CD4-positive, alpha-beta memory T cell (primary cell): ENCODE data around the gene RFX1. TPM values are rescaled to one million over a fixed set of nuclear protein-coding genes. Genes with fewer than 3 reads are reported as not detected.
A peak's percentile ranks its signal among the peaks of the same experiment; 100 is the strongest.
"Not testable (repeated sequence)": the region's sequence is repeated elsewhere in the genome, so short reads cannot be mapped to it uniquely, and the experiment has no call there.

Experiments used
- CTCF ChIA-PET: fragments of 350-600 bp; sonication (Branson Sonifier 250); formaldehyde crosslinking; loops from one replicate; lab custom pipeline; 2021; ENCODE audit warnings: inconsistent platforms; ENCODE audit not compliant: partially characterized antibody; lab: Charles Lee
- POLR2A ChIA-PET: fragments of 350-600 bp; sonication (Branson Sonifier 250); formaldehyde crosslinking; loops from one replicate; lab custom pipeline; 2021; ENCODE audit not compliant: partially characterized antibody; lab: Charles Lee
- DNase-seq, 5 donors: peaks; one replicate each; pipeline versions ENCODE4 v3.0.0 to v3.0.0-alpha.2; 2020 to 2022; ENCODE audit warnings: mixed read lengths in 1 of 5
- H3K27ac ChIP-seq: one replicate; pipeline ENCODE4 v1.7.0; 2013; ENCODE audit warnings: low read depth, low read length
- H3K27me3 ChIP-seq: 2 replicates; pipeline ENCODE4 v1.7.0; 2013; ENCODE audit warnings: mild to moderate bottlenecking, low read length, moderate library complexity; ENCODE audit not compliant: insufficient read depth
- H3K36me3 ChIP-seq: 2 replicates; pipeline ENCODE4 v1.7.0; 2013; ENCODE audit warnings: mild to moderate bottlenecking, low read length, moderate library complexity; ENCODE audit not compliant: insufficient read depth
- H3K4me1 ChIP-seq: 2 replicates; pipeline ENCODE4 v1.7.0; 2013; ENCODE audit warnings: mild to moderate bottlenecking, low read length, moderate library complexity; ENCODE audit not compliant: insufficient read depth
- H3K4me3 ChIP-seq, 2 donors: one replicate each; pipeline ENCODE4 v1.7.0; 2013; ENCODE audit warnings: low read length in 2 of 2, mild to moderate bottlenecking in 1 of 2
- H3K9me3 ChIP-seq, 2 donors: one replicate each; pipeline ENCODE4 v1.7.0; 2013; ENCODE audit warnings: low read length in 2 of 2, control low read depth in 1 of 2; ENCODE audit not compliant: control insufficient read depth in 1 of 2
- H3K27ac Mint-ChIP-seq, 7 donors: one replicate each; pipeline ENCODE4 v1.8.0; 2020 to 2021; ENCODE audit warnings: mixed read lengths in 7 of 7, mild to moderate bottlenecking in 6 of 7, inconsistent platforms in 3 of 7, moderate library complexity in 3 of 7
- H3K27me3 Mint-ChIP-seq, 2 donors: one replicate each; pipeline ENCODE4 v1.8.0; 2020 to 2021; ENCODE audit warnings: mixed read lengths in 2 of 2
- H3K36me3 Mint-ChIP-seq, 2 donors: one replicate each; pipeline ENCODE4 v1.8.0; 2020 to 2021; ENCODE audit warnings: mixed read lengths in 2 of 2, inconsistent platforms in 1 of 2, mild to moderate bottlenecking in 1 of 2
- H3K4me1 Mint-ChIP-seq, 4 donors: one replicate each; pipeline ENCODE4 v1.8.0; 2020 to 2021; ENCODE audit warnings: mixed read lengths in 4 of 4, mild to moderate bottlenecking in 1 of 4
- H3K4me3 Mint-ChIP-seq, 8 donors: one replicate each; pipeline ENCODE4 v1.8.0; 2020 to 2021; ENCODE audit warnings: mixed read lengths in 8 of 8, mild to moderate bottlenecking in 7 of 8, moderate library complexity in 6 of 8, inconsistent platforms in 3 of 8
- H3K9me3 Mint-ChIP-seq, 8 donors: one replicate each; pipeline ENCODE4 v1.8.0; 2020 to 2021; ENCODE audit warnings: mixed read lengths in 8 of 8, mild to moderate bottlenecking in 5 of 8, inconsistent platforms in 3 of 8, moderate library complexity in 1 of 8
- intact Hi-C: fragments of 100-400 bp; cut with micrococcal nuclease; formaldehyde crosslinking; loops from one replicate; pipeline ENCODE4 v1.15.1; 2023
- polyA plus RNA-seq, 2 donors: library from polyadenylated mRNA; unstranded; fragments of 300-500 nt; fragmentation: Illumina TruSeq; gene quantifications; one replicate each; pipeline ENCODE4 v1.2.3, GENCODE V29; 2021
- total RNA-seq, 2 experiments: library from RNA; stranded (reverse); gene quantifications; one replicate each; pipeline ENCODE4 v1.2.3, GENCODE V29; 2021

RFX1 gene
- total and polyA plus RNA-seq, 4 experiments from 2014 or later = 2.5 to 17.8 (median 17.4) TPM; not detected in 1

DNA sequence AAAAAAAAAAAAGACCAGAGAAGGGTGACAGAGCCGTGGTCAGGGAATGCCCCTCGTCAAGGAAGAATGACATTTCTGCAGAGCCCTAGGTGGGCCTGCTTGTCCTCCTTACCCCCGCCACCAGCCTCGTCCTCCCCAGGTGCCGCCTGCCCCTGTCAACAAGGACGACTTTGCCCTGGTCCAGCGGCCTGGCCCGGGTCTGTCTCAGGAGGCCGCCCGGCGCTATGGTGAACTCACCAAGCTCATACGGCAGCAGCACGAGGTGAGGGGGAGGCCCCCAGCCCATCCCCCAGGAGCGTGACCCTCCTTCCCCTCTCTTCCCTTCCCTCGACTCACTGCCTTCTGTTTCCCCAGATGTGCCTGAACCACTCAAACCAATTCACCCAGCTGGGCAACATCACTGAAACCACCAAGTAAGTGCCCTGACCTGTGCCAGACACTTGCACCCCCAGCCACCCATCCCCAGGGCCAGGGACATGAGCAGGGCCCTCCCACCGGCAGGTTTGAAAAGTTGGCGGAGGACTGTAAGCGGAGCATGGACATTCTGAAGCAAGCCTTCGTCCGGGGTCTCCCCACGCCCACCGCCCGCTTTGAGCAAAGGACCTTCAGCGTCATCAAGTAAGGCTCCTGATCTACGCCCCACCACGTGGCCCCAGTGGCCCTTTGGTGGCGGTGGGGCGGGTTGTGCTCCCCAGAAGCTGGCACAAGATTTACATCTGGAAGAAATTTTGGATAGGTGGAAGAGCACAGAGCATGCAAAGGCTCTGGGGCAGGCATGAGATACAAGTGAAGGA is 82.7 kb downstream of the RFX1 start:
- Mint-ChIP-seq H3K9me3 (peaks cover 0 to 3% (median 0%) of the 10 kb centered on the region in 8 donors), H3K4me3 (no peak overlapping the region), H3K36me3 (peaks cover 44 to 50% of the 10 kb centered on the region in 2 donors), H3K27me3 (no peaks in the 10 kb centered on the region), H3K27ac (peak overlapping the region in 1 of 7 donors; percentile 61), H3K4me1 (peaks cover 0 to 15% (median 4%) of the 10 kb centered on the region in 4 donors)
- DNase-seq = no peak
- POLR2A ChIA-PET = no interaction called here
- Histone ChIP-seq H3K9me3 (no peaks in the 10 kb centered on the region), H3K4me1 (peaks cover 8% of the 10 kb centered on the region), H3K4me3 (no peak overlapping the region), H3K27ac (no peak overlapping the region), H3K27me3 (no peaks in the 10 kb centered on the region), H3K36me3 (peaks cover 15% of the 10 kb centered on the region)
- CTCF ChIA-PET = no interaction called here
- intact Hi-C loops = no loop called here

DNA sequence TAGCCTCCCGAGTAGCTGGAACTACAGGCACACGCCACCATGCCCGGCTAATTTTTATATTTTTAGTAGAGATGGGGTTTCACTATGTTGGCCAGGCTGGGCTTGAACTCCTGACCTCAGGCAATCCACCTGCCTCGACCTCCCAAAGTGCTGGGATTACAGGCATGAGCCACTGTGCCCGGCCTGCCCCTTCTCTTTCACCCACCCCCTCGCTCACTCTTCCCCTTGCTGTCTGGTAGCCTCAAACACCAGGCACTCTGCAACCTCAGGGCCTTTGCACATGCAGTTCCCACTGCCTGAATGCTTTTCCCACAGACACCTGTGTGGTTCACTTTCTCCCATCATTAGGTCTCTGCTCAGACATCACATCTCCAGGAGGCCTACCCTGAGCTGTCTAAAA is 84.0 kb downstream of the RFX1 start:
- H3K27ac Mint-ChIP-seq = peak overlapping the region in 1 of 7 donors; percentile 63
- peaks cover 14% of the 10 kb centered on the region for H3K36me3 ChIP-seq
- ChIA-PET CTCF (interaction anchor here (0.6 kb wide), 3 partner anchors 1146 to 1683 kb away, joined by 3 to 4 read pairs (median 3); no protein-coding TSS in a partner anchor), POLR2A (interaction anchor here (1.2 kb wide), 1 partner anchor 83 kb away, joined by 3 read pairs; no protein-coding TSS in a partner anchor)
- H3K36me3 Mint-ChIP-seq = peaks cover 37 to 51% of the 10 kb centered on the region in 2 donors
- H3K4me1 ChIP-seq, intact Hi-C loops, DNase-seq, H3K27me3 Mint-ChIP-seq, H3K9me3 Mint-ChIP-seq, H3K4me3 ChIP-seq, H3K9me3 ChIP-seq, H3K27ac ChIP-seq, H3K27me3 ChIP-seq, H3K4me3 Mint-ChIP-seq: not testable (repeated sequence)
- peaks cover 0 to 15% (median 4%) of the 10 kb centered on the region in 4 donors for H3K4me1 Mint-ChIP-seq

DNA sequence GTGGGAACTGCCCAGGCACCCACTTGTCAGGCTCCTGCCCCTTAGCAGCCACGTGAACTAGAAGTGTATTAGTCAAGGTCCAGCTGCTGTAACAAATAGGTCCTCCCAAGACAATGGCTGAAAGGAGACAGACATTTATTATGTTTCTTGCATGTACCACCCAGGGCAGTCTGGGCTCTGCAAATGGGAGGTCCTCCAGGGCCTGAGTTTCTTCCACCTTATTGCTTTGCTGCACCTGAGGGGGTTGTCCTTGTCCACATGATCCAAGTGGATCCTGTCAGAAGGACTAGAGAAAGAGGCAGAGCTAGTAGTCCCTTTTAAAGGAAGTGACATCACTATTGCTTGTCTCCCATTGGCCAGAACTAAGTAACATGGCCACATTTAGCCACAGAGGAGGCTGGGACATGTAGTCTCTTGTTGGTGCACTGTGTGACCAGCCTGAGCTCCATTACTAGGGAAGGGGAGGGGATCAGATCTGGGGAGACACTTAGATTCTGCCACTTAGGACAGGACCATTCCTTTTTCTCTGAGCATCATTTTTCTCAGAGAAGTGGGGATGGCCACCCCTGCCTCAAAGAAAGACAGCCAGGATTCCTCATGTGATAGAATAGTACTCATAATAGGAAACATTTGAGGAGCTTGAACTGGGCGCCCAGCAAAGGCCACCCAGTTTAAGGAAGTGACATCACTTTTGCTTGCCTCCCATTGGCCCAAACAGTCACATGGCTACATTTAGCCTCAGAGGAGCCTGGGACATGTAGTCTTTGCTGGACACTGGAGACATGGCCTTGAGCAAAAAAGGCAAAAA is 85.0 kb downstream of the RFX1 start:
- no peaks in the 10 kb centered on the region for H3K9me3 Mint-ChIP-seq

DNA sequence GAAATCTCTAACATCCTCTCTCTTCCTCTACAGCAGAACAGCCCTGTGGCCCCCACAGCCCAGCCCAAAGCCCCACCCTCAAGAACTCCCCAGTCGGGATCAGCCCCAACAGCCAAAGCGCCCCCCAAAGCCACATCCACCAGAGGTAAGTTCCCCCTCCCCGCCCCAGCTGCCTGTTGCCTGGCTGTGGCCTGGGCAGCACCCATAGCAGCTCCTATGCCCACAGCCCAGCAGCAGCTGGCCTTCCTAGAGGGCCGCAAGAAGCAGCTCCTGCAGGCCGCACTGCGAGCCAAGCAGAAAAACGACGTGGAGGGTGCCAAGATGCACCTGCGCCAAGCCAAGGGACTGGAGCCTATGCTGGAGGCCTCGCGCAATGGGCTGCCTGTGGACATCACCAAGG is 85.6 kb downstream of the RFX1 start:
- DNase-seq = no peak
- intact Hi-C loops = no loop called here
- Histone ChIP-seq H3K27me3 (no peaks in the 10 kb centered on the region), H3K4me1 (no peaks in the 10 kb centered on the region), H3K4me3 (no peak overlapping the region), H3K27ac (no peak overlapping the region), H3K9me3 (no peaks in the 10 kb centered on the region), H3K36me3 (peaks cover 15% of the 10 kb centered on the region)
- Mint-ChIP-seq H3K9me3 (no peaks in the 10 kb centered on the region), H3K36me3 (peaks cover 37 to 49% of the 10 kb centered on the region in 2 donors), H3K4me3 (no peak overlapping the region), H3K27ac (peak overlapping the region in 1 of 7 donors; percentile 23), H3K4me1 (peaks cover 0 to 3% (median 1%) of the 10 kb centered on the region in 4 donors), H3K27me3 (no peaks in the 10 kb centered on the region)
- ChIA-PET POLR2A (interaction anchor here (0.6 to 0.9 kb wide), 2 partner anchors 111 to 396 kb away, joined by 3 read pairs; partner anchors contain the start of gene IL27RA), CTCF (no interaction called here)

More for the DNA sequence above, 85.0 kb downstream of the RFX1 start:
- ChIA-PET CTCF (no interaction called here), POLR2A (interaction anchor here (0.7 to 1.2 kb wide), 4 partner anchors 10 to 110 kb away, joined by 3 read pairs; partner anchors contain the start of gene IL27RA)
- no peaks in the 10 kb centered on the region for H3K9me3 ChIP-seq
- Mint-ChIP-seq H3K4me1 (peaks cover 0 to 6% (median 3%) of the 10 kb centered on the region in 4 donors), H3K27ac (peak overlapping the region; percentile 22 to 87 (median 67)), H3K27me3 (no peaks in the 10 kb centered on the region), H3K4me3 (no peak overlapping the region), H3K36me3 (peaks cover 37 to 50% of the 10 kb centered on the region in 2 donors)
- intact Hi-C loops = no loop called here
- no peaks in the 10 kb centered on the region for H3K4me1 ChIP-seq
- no peak overlapping the region for H3K4me3 ChIP-seq
- no peaks in the 10 kb centered on the region for H3K27me3 ChIP-seq
- no peak overlapping the region for H3K27ac ChIP-seq
- DNase-seq = peak in 3 of 5 donors; percentile 17 to 28 (median 21)
- peaks cover 13% of the 10 kb centered on the region for H3K36me3 ChIP-seq

DNA sequence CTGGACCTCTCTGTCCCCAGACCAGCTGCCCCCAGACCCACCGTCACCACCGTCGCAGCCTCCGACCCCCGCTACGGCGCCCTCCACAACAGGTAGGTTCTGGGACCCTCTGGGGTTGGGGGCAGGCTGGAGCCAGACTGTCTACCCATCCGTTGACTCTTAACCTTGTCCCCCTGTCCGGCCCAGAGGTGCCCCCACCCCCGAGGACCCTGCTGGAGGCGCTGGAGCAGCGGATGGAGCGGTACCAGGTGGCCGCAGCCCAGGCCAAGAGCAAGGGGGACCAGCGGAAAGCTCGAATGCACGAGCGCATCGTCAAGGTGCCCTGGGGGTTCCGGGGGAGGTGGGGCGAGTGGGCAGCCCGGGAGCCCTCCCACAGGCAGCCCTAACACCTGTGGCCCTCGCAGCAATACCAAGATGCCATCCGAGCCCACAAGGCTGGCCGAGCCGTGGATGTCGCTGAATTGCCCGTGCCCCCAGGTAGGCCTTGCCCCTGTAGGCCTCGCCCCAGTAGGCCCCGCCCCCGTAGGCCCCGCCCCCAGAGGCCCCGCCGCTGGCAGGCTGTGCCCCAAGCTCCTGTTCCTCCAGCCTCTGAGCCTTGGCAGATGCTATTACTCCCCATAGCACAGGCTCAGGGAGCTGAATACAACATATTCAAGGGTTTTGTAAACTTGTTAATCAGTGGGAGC is 87.3 kb downstream of the RFX1 start:
- H3K27me3 ChIP-seq = no peaks in the 10 kb centered on the region
- intact Hi-C loops = no loop called here
- Mint-ChIP-seq H3K4me1 (peaks cover 0 to 3% (median 1%) of the 10 kb centered on the region in 4 donors), H3K9me3 (no peaks in the 10 kb centered on the region), H3K27me3 (no peaks in the 10 kb centered on the region), H3K4me3 (no peak overlapping the region), H3K27ac (no peak overlapping the region), H3K36me3 (peaks cover 35 to 52% of the 10 kb centered on the region in 2 donors)
- no peaks in the 10 kb centered on the region for H3K4me1 ChIP-seq
- H3K9me3 ChIP-seq = no peaks in the 10 kb centered on the region
- ChIA-PET POLR2A (no interaction called here), CTCF (no interaction called here)
- H3K4me3 ChIP-seq = no peak overlapping the region
- peaks cover 21% of the 10 kb centered on the region for H3K36me3 ChIP-seq
- H3K27ac ChIP-seq = no peak overlapping the region
- DNase-seq = no peak

DNA sequence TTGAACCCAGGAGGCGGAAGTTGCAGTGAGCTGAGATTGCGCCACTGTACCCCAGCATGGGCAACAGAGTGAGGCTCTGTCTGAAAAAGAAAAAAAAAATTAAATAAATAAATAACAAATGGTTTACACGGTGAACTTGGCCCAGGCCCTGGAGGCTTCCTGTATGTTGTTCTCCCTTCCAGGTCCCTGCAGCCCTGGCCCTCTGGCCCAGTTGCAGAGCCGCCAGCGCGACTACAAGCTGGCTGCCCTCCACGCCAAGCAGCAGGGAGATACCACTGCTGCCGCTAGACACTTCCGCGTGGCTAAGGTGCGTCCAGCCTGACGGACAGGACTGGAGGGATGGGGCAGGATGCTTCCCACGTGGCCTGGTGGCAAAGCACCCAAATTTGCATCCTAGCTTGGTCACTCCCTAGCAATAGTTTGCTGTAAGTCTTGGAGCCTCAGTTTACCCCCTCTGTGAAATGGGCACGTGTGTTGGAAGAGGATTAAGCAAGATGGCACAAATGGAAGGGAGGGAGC is 88.2 kb downstream of the RFX1 start:
- Histone ChIP-seq H3K4me3 (no peak overlapping the region), H3K27me3 (no peaks in the 10 kb centered on the region), H3K9me3 (no peaks in the 10 kb centered on the region), H3K36me3 (peaks cover 27% of the 10 kb centered on the region), H3K4me1 (no peaks in the 10 kb centered on the region), H3K27ac (no peak overlapping the region)
- Mint-ChIP-seq H3K9me3 (no peaks in the 10 kb centered on the region), H3K4me1 (peaks cover 0 to 3% (median 1%) of the 10 kb centered on the region in 4 donors), H3K27me3 (no peaks in the 10 kb centered on the region), H3K27ac (no peak overlapping the region), H3K4me3 (no peak overlapping the region), H3K36me3 (peaks cover 38 to 51% of the 10 kb centered on the region in 2 donors)
- ChIA-PET POLR2A (no interaction called here), CTCF (no interaction called here)
- no peak for DNase-seq
- intact Hi-C loops = no loop called here
